ENCODE results near the gene TMC8.

The TMC8 gene

GRCh38 chr17:78183916-78184315 is 53.3 kb downstream of the TMC8 start:
- TF ChIP-seq EP300 (IDR thresholded peaks at IDR 0.05; ENCODE audit: borderline replicate concordance) = no peak
- no peak for TF ChIP-seq CEBPB (IDR thresholded peaks at IDR 0.05)
- no peak for TF ChIP-seq MAX (IDR thresholded peaks at IDR 0.05)
- TF ChIP-seq EGR1 (IDR thresholded peaks at IDR 0.05) = no peak
- TF ChIP-seq ZBTB7A (IDR thresholded peaks at IDR 0.05; ENCODE audit: low read depth) = no peak
- no peak for TF ChIP-seq TAF1 (IDR thresholded peaks at IDR 0.05; ENCODE audit: low read depth)
- TF ChIP-seq REST (IDR thresholded peaks at IDR 0.05; ENCODE audit: low read depth) = no peak
- TF ChIP-seq FOXM1 (IDR thresholded peaks at IDR 0.05; ENCODE audit: borderline replicate concordance, low read depth) = no peak
- no peak for TF ChIP-seq NFIC (IDR thresholded peaks at IDR 0.05)
- no peak for TF ChIP-seq TEAD4 (IDR thresholded peaks at IDR 0.05)
- no peak for TF ChIP-seq RAD21 (IDR thresholded peaks at IDR 0.05; ENCODE audit: low read depth)
- TF ChIP-seq TCF12 (IDR thresholded peaks at IDR 0.05; ENCODE audit: low read depth) = no peak
- TF ChIP-seq CREB1 (IDR thresholded peaks at IDR 0.05; ENCODE audit: low read depth) = no peak
- TF ChIP-seq USF1 (IDR thresholded peaks at IDR 0.05) = no peak
- no peak for TF ChIP-seq YY1 (IDR thresholded peaks at IDR 0.05; ENCODE audit: low read depth)

GRCh38 chr17:78184351-78184750 is 53.8 kb downstream of the TMC8 start:
- no peak for TF ChIP-seq YY1 (IDR thresholded peaks at IDR 0.05; ENCODE audit: low read depth)
- no peak for TF ChIP-seq CREB1 (IDR thresholded peaks at IDR 0.05; ENCODE audit: low read depth)
- no peak for TF ChIP-seq TCF12 (IDR thresholded peaks at IDR 0.05; ENCODE audit: low read depth)
- TF ChIP-seq MAX (IDR thresholded peaks at IDR 0.05) = no peak
- TF ChIP-seq EP300 (IDR thresholded peaks at IDR 0.05; ENCODE audit: borderline replicate concordance) = no peak
- no peak for TF ChIP-seq EGR1 (IDR thresholded peaks at IDR 0.05)
- no peak for TF ChIP-seq USF1 (IDR thresholded peaks at IDR 0.05)
- no peak for TF ChIP-seq RAD21 (IDR thresholded peaks at IDR 0.05; ENCODE audit: low read depth)
- TF ChIP-seq NFIC (IDR thresholded peaks at IDR 0.05) = no peak
- TF ChIP-seq TEAD4 (IDR thresholded peaks at IDR 0.05) = no peak
- TF ChIP-seq TAF1 (IDR thresholded peaks at IDR 0.05; ENCODE audit: low read depth) = no peak
- TF ChIP-seq CEBPB (IDR thresholded peaks at IDR 0.05) = no peak
- no peak for TF ChIP-seq REST (IDR thresholded peaks at IDR 0.05; ENCODE audit: low read depth)

GRCh38 chr17:78184868-78185267 is 54.3 kb downstream of the TMC8 start:
- TF ChIP-seq USF1 (IDR thresholded peaks at IDR 0.05) (no peak), TEAD4 (IDR thresholded peaks at IDR 0.05) (no peak), REST (IDR thresholded peaks at IDR 0.05; ENCODE audit: low read depth) (no peak), RAD21 (IDR thresholded peaks at IDR 0.05; ENCODE audit: low read depth) (no peak), CREB1 (IDR thresholded peaks at IDR 0.05; ENCODE audit: low read depth) (no peak), TCF12 (IDR thresholded peaks at IDR 0.05; ENCODE audit: low read depth) (no peak), EP300 (IDR thresholded peaks at IDR 0.05; ENCODE audit: borderline replicate concordance) (no peak), CEBPB (IDR thresholded peaks at IDR 0.05) (no peak), MAX (IDR thresholded peaks at IDR 0.05) (no peak)

Measured in Ishikawa (cell line).